ENCODE measurements around the gene AGAP2. TPM values are rescaled to one million over a fixed set of nuclear protein-coding genes. Genes with fewer than 3 reads are reported as not detected.

AGAP2 gene
- total RNA-seq, 1 experiment from 2014 or later, result 5.3 TPM

DNA sequence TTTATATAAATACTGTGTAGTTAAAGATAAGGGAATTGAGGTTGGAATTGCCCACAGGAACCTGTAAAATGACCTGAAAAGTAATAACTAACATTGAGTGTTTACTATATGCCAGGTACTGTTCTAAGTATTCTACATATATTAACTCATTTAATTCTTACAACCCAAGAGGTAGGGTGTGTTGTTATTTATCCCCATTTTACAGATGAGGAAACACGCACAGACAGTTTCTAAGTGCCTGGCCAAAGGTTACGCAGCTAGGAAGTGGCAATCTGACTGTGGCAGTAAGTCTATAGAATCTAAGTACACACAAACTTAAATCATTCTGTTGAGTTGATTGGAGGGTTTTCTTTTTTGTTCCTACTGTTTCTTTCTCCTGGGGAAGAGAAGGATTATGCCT is 5.2 kb upstream of the AGAP2 start:
- DNase-seq, result no peak
- Mint-ChIP-seq H3K27ac (no peak overlapping the region; a peak in 2 of 7 replicates), H3K4me1 (peaks cover 22 to 24% of the 10 kb centered on the region in 2 experiments), H3K9me3 (no peaks in the 10 kb centered on the region), H3K36me3 (ENCODE audit: insufficient read depth in 1 of 3, low read depth in 3 of 3) (peaks cover 9 to 32% (median 28%) of the 10 kb centered on the region in 3 experiments; a peak in 6 of 7 replicates), H3K4me3 (no peak overlapping the region; a peak in 2 of 5 replicates), H3K27me3 (ENCODE audit: low read depth) (peaks cover 46% of the 10 kb centered on the region)
- H4K5ac ChIP-seq (ENCODE audit: insufficient read length, low read depth, low read length), result no peak overlapping the region
- H4K8ac ChIP-seq (replicated peaks; ENCODE audit: insufficient read length, low read depth, low read length), result no peak overlapping the region
- no peaks in the 10 kb centered on the region for H3K79me1 ChIP-seq (ENCODE audit: insufficient read depth, low read depth, low read length, poor library complexity, severe bottlenecking)
- H2AK5ac ChIP-seq (ENCODE audit: insufficient read length, low read length), result no peak overlapping the region
- peaks cover 2% of the 10 kb centered on the region; the same call in 1 of the 2 replicates for H3K4me1 ChIP-seq (ENCODE audit: insufficient read depth, low read length)
- WGBS (ENCODE audit: extremely low coverage, insufficient read length, low lambda C conversion rate), result no CpG with 5 or more reads among the region's 2 CpGs
- H3K4me2 ChIP-seq (ENCODE audit: insufficient read depth, insufficient read length, low read length), result no peak overlapping the region
- H2AFZ ChIP-seq (ENCODE audit: low read length), result no peak overlapping the region
- H3K23me2 ChIP-seq (ENCODE audit: insufficient read length, low read depth, low read length, poor library complexity, severe bottlenecking), result peaks cover 7% of the 10 kb centered on the region
- no peak overlapping the region for H2BK12ac ChIP-seq (ENCODE audit: insufficient read length, low read depth, low read length)
- no peak overlapping the region for H3K23ac ChIP-seq (ENCODE audit: insufficient read length, low read depth, low read length)
- no peaks in the 10 kb centered on the region for H4K20me1 ChIP-seq (ENCODE audit: control insufficient read depth, insufficient read depth, insufficient read length)
- H3K79me2 ChIP-seq (ENCODE audit: insufficient read depth, low read length), result no peaks in the 10 kb centered on the region
- H3K14ac ChIP-seq (ENCODE audit: insufficient read depth, low read length), result no peak overlapping the region
- no peak overlapping the region for H2BK5ac ChIP-seq (ENCODE audit: insufficient read length, low read length)
- H3K27ac ChIP-seq (ENCODE audit: insufficient read length, low read depth, low read length), result no peak overlapping the region
- no peak overlapping the region for H2BK120ac ChIP-seq (ENCODE audit: low read depth, low read length, poor library complexity, severe bottlenecking)
- TF ChIP-seq CTCF (conservative IDR thresholded peaks at IDR 0.05), result no peak
- H2BK15ac ChIP-seq (ENCODE audit: low read depth, low read length), result no peak overlapping the region
- H3K9ac ChIP-seq (ENCODE audit: extremely low read depth, insufficient read length, low read length), result no peak overlapping the region
- H3K27me3 ChIP-seq (ENCODE audit: insufficient read depth, low read length), result peaks cover 25% of the 10 kb centered on the region
- H3K56ac ChIP-seq (ENCODE audit: insufficient read length, low read depth, low read length), result no peak overlapping the region
- H3K18ac ChIP-seq (ENCODE audit: insufficient read length, low read depth, low read length), result no peak overlapping the region
- H2BK20ac ChIP-seq (ENCODE audit: low read depth, low read length, poor library complexity, severe bottlenecking), result no peak overlapping the region
- no peak overlapping the region for H3K4ac ChIP-seq (ENCODE audit: low read depth, low read length)
- no peak overlapping the region for H3T11ph ChIP-seq (ENCODE audit: low read length)
- H3K9me3 ChIP-seq (ENCODE audit: control insufficient read depth, low read depth, low read length), result no peaks in the 10 kb centered on the region
- no peak overlapping the region for H4K91ac ChIP-seq (ENCODE audit: insufficient read length, low read depth, low read length)

Measured in H9 (cell line).